Neuronal stem cell (in vitro differentiated cells): ENCODE measurements around the gene CRADD.

Experiments used
- DNase-seq: peaks from one replicate; pipeline ENCODE4 v3.0.0-alpha.2; 2013; ENCODE audit warnings: low spot score
- H2AFZ ChIP-seq: one replicate; pipeline ENCODE4 v1.6.1; 2013; ENCODE audit warnings: mild to moderate bottlenecking, low read length, inconsistent platforms
- H2AK5ac ChIP-seq: 2 replicates; pipeline ENCODE4 v1.6.1; 2013; ENCODE audit warnings: low read depth, mild to moderate bottlenecking, inconsistent platforms, low read length, moderate library complexity, mixed read lengths
- H2BK120ac ChIP-seq: 2 replicates; pipeline ENCODE4 v1.6.1; 2013; ENCODE audit warnings: low read depth, mild to moderate bottlenecking, inconsistent platforms, low read length, moderate library complexity, mixed read lengths
- H2BK12ac ChIP-seq: one replicate; pipeline ENCODE4 v1.6.1; 2013; ENCODE audit warnings: low read length, inconsistent platforms
- H2BK15ac ChIP-seq: 2 replicates; pipeline ENCODE4 v1.6.1; 2013; ENCODE audit warnings: mild to moderate bottlenecking, low read length, inconsistent platforms, mixed read lengths
- H2BK5ac ChIP-seq: one replicate; pipeline ENCODE4 v1.6.1; 2013; ENCODE audit warnings: inconsistent platforms, mild to moderate bottlenecking, low read length, moderate library complexity
- H3K14ac ChIP-seq: one replicate; pipeline ENCODE4 v1.6.1; 2013; ENCODE audit warnings: low read length, inconsistent platforms
- H3K18ac ChIP-seq: 2 replicates; pipeline ENCODE4 v1.6.1; 2013; ENCODE audit warnings: low read length, inconsistent platforms
- H3K23ac ChIP-seq: 2 replicates; pipeline ENCODE4 v1.6.1; 2013; ENCODE audit warnings: low read depth, mild to moderate bottlenecking, mixed read lengths, low read length, inconsistent platforms; ENCODE audit not compliant: poor library complexity
- H3K27ac ChIP-seq: replicated peaks from 3 replicates; pipeline ENCODE4 v1.5.1; 2013; ENCODE audit warnings: low read length, inconsistent platforms
- H3K27me3 ChIP-seq, 3 experiments: 2 replicates each; pipeline ENCODE4 v1.6.1; 2013; ENCODE audit warnings: low read length in 3 of 3, mild to moderate bottlenecking in 2 of 3, inconsistent platforms in 1 of 3, low read depth in 1 of 3, mixed read lengths in 1 of 3, moderate library complexity in 1 of 3; ENCODE audit not compliant: control insufficient read depth in 3 of 3, insufficient read depth in 3 of 3
- H3K36me3 ChIP-seq, 2 donors: replicated peaks in 1 of 2; 2 replicates each; pipeline ENCODE4 v1.6.1; 2013; ENCODE audit warnings: low read length in 2 of 2; ENCODE audit not compliant: control insufficient read depth in 2 of 2, insufficient read depth in 2 of 2
- H3K4ac ChIP-seq: 2 replicates; pipeline ENCODE4 v1.6.1; 2013; ENCODE audit warnings: inconsistent platforms, mild to moderate bottlenecking, low read length, moderate library complexity
- H3K4me1 ChIP-seq, 2 donors: 1 replicate in 1 of 2; 2 replicates in 1 of 2; pipeline ENCODE4 v1.6.1; 2013; ENCODE audit warnings: low read length in 2 of 2, low read depth in 1 of 2; ENCODE audit not compliant: control insufficient read depth in 2 of 2, insufficient read depth in 1 of 2
- H3K4me2 ChIP-seq: one replicate; pipeline ENCODE4 v1.6.1; 2013; ENCODE audit warnings: mild to moderate bottlenecking, low read length, inconsistent platforms; ENCODE audit not compliant: insufficient read depth, poor library complexity, severe bottlenecking
- H3K4me3 ChIP-seq, 2 donors: 2 replicates each; pipeline ENCODE4 v1.5.1; 2013; ENCODE audit warnings: low read length in 2 of 2, mild to moderate bottlenecking in 2 of 2, inconsistent platforms in 1 of 2, moderate library complexity in 1 of 2
- H3K79me1 ChIP-seq: one replicate; pipeline ENCODE4 v1.6.1; 2013; ENCODE audit warnings: low read depth, mild to moderate bottlenecking, inconsistent platforms, low read length, moderate library complexity
- H3K9ac ChIP-seq: one replicate; pipeline ENCODE4 v1.6.1; 2013; ENCODE audit warnings: mild to moderate bottlenecking, low read depth, low read length, inconsistent platforms; ENCODE audit not compliant: poor library complexity
- H3K9me3 ChIP-seq, 2 donors: replicated peaks in 1 of 2; 2 replicates each; pipeline versions ENCODE3 to v1.6.1; 2013; ENCODE audit warnings: low read length in 2 of 2, mild to moderate bottlenecking in 2 of 2, inconsistent platforms in 1 of 2, low read depth in 1 of 2, mixed read lengths in 1 of 2, moderate library complexity in 1 of 2; ENCODE audit not compliant: control insufficient read depth in 2 of 2, insufficient read depth in 1 of 2
- H4K8ac ChIP-seq: one replicate; pipeline ENCODE4 v1.6.1; 2013; ENCODE audit warnings: low read depth, mild to moderate bottlenecking, inconsistent platforms, low read length, moderate library complexity
- H4K91ac ChIP-seq: one replicate; pipeline ENCODE4 v1.6.1; 2013; ENCODE audit warnings: low read length, low read depth, mild to moderate bottlenecking, inconsistent platforms; ENCODE audit not compliant: poor library complexity
- WGBS, 2 donors: extraction: QIAGEN DNeasy Blood & Tissue Kit; methylation state at CpG; one replicate each; pipeline ENCODE4 v1.1.7; 2013; ENCODE audit warnings: missing lambda C conversion rate in 2 of 2, mixed read lengths in 1 of 2; ENCODE audit not compliant: insufficient read length in 2 of 2, insufficient replicate concordance in 1 of 2; ENCODE audit errors: extremely low coverage in 2 of 2; 5-methylcytosine and 5-hydroxymethylcytosine counted together

CRADD gene

GRCh38 chr12:93904124-93904523 is 226.9 kb downstream of the CRADD start:
- H3K4me2 ChIP-seq = no peak overlapping the region
- H3K4me1 ChIP-seq = no peaks in the 10 kb centered on the region
- H3K9ac ChIP-seq = no peak overlapping the region
- no peak overlapping the region for H3K14ac ChIP-seq
- no peak for DNase-seq
- peaks cover 4% of the 10 kb centered on the region for H3K79me1 ChIP-seq
- no peak overlapping the region for H2BK120ac ChIP-seq
- peaks cover 0 to 2% (median 0%) of the 10 kb centered on the region in 3 experiments for H3K27me3 ChIP-seq
- H3K23ac ChIP-seq = no peak overlapping the region
- H4K8ac ChIP-seq = no peak overlapping the region
- H3K9me3 ChIP-seq = peaks cover 2 to 4% of the 10 kb centered on the region in 2 donors
- H3K4ac ChIP-seq = no peak overlapping the region
- no peak overlapping the region for H4K91ac ChIP-seq
- H2BK15ac ChIP-seq = no peak overlapping the region
- H2BK5ac ChIP-seq = no peak overlapping the region
- no peak overlapping the region for H3K27ac ChIP-seq
- H2AK5ac ChIP-seq = no peak overlapping the region
- no peak overlapping the region for H3K18ac ChIP-seq
- H2AFZ ChIP-seq = no peak overlapping the region
- H2BK12ac ChIP-seq = no peak overlapping the region
- WGBS, 2 donors = no CpG with 5 or more reads among the region's 4 CpGs
- no peak overlapping the region for H3K4me3 ChIP-seq
- no peaks in the 10 kb centered on the region for H3K36me3 ChIP-seq

GRCh38 chr12:93908264-93908663 is 231.1 kb downstream of the CRADD start:
- no peak for DNase-seq
- H3K23ac ChIP-seq = no peak overlapping the region
- no peak overlapping the region for H3K9ac ChIP-seq
- H3K18ac ChIP-seq = no peak overlapping the region
- H4K8ac ChIP-seq = no peak overlapping the region
- H4K91ac ChIP-seq = no peak overlapping the region
- no peak overlapping the region for H2BK15ac ChIP-seq
- H2AK5ac ChIP-seq = no peak overlapping the region
- H3K27me3 ChIP-seq = peaks cover 0 to 2% (median 0%) of the 10 kb centered on the region in 3 experiments
- no peak overlapping the region for H2AFZ ChIP-seq
- no peak overlapping the region for H3K27ac ChIP-seq
- H3K79me1 ChIP-seq = peaks cover 4% of the 10 kb centered on the region
- no peak overlapping the region for H3K4me3 ChIP-seq
- peaks cover 0 to 2% of the 10 kb centered on the region in 2 donors for H3K9me3 ChIP-seq
- H3K4ac ChIP-seq = no peak overlapping the region
- H2BK120ac ChIP-seq = no peak overlapping the region
- no peak overlapping the region for H3K14ac ChIP-seq
- H3K4me1 ChIP-seq = no peaks in the 10 kb centered on the region
- 100% methylated on average over 1 of the region's 2 CpGs; no CpG with 5 or more reads in 1 of the 2 donors for WGBS, 2 donors
- no peak overlapping the region for H2BK5ac ChIP-seq
- no peaks in the 10 kb centered on the region for H3K36me3 ChIP-seq
- no peak overlapping the region for H2BK12ac ChIP-seq
- H3K4me2 ChIP-seq = no peak overlapping the region

GRCh38 chr12:93908846-93909567 is 231.8 kb downstream of the CRADD start:
- Histone ChIP-seq H3K4me1 (no peaks in the 10 kb centered on the region), H3K9ac (no peak overlapping the region), H2BK15ac (no peak overlapping the region), H4K91ac (no peak overlapping the region), H3K18ac (no peak overlapping the region), H2BK120ac (no peak overlapping the region), H3K4ac (no peak overlapping the region), H3K27me3 (peaks cover 0 to 2% (median 0%) of the 10 kb centered on the region in 3 experiments), H4K8ac (no peak overlapping the region), H2AK5ac (no peak overlapping the region), H3K36me3 (no peaks in the 10 kb centered on the region), H3K27ac (no peak overlapping the region), H3K79me1 (peaks cover 4% of the 10 kb centered on the region), H3K14ac (no peak overlapping the region), H2BK5ac (no peak overlapping the region), H3K23ac (no peak overlapping the region), H2BK12ac (no peak overlapping the region), H3K4me3 (no peak overlapping the region), H3K9me3 (peaks cover 0 to 2% of the 10 kb centered on the region in 2 donors), H3K4me2 (no peak overlapping the region), H2AFZ (no peak overlapping the region)
- DNase-seq = no peak
- no CpG with 5 or more reads among the region's 12 CpGs for WGBS, 2 donors

- H2BK5ac ChIP-seq = no peak overlapping the region
Observed at GRCh38 chr12:93911396-93911795, 234.2 kb downstream of the CRADD start.

More at GRCh38 chr12:93911396-93911795, 234.2 kb downstream of the CRADD start:
- no peak overlapping the region for H2BK12ac ChIP-seq
- peaks cover 0 to 2% of the 10 kb centered on the region in 2 donors for H3K9me3 ChIP-seq
- no peaks in the 10 kb centered on the region for H3K4me1 ChIP-seq
- H4K8ac ChIP-seq = no peak overlapping the region
- no peaks in the 10 kb centered on the region for H3K36me3 ChIP-seq
- H4K91ac ChIP-seq = no peak overlapping the region
- no CpG with 5 or more reads among the region's 1 CpG for WGBS, 2 donors
- H3K9ac ChIP-seq = no peak overlapping the region
- no peak overlapping the region for H3K4me3 ChIP-seq
- H3K27me3 ChIP-seq = peaks cover 0 to 2% (median 0%) of the 10 kb centered on the region in 3 experiments
- H3K27ac ChIP-seq = no peak overlapping the region
- no peak overlapping the region for H3K14ac ChIP-seq
- no peak overlapping the region for H2AK5ac ChIP-seq
- no peak overlapping the region for H2BK15ac ChIP-seq
- no peak for DNase-seq
- no peak overlapping the region for H3K4me2 ChIP-seq
- no peak overlapping the region for H3K18ac ChIP-seq
- peaks cover 4% of the 10 kb centered on the region for H3K79me1 ChIP-seq
- H2AFZ ChIP-seq = no peak overlapping the region
- no peak overlapping the region for H2BK120ac ChIP-seq
- no peak overlapping the region for H3K4ac ChIP-seq
- H3K23ac ChIP-seq = no peak overlapping the region
